Keratinocyte (primary cell): Measurements from ENCODE around the gene CCIN. TPM values are rescaled to one million over a fixed set of nuclear protein-coding genes. Genes with fewer than 3 reads are reported as not detected.

Experiments
- DNase-seq: peaks from one replicate; pipeline ENCODE4 v3.0.0-alpha.2; 2011; ENCODE audit warnings: low read depth, missing footprints, low spot score
- FAIRE-seq: peaks from 2 replicates; lab custom pipeline; 2011; peaks lifted over from hg19 to GRCh38; lab: Jason Lieb, UNC
- H2AFZ ChIP-seq: 2 replicates; pipeline ENCODE4 v1.6.0; 2012; ENCODE audit warnings: low read length, control low read depth, inconsistent platforms; ENCODE audit not compliant: control insufficient read depth
- H3K27ac ChIP-seq: 2 replicates; pipeline ENCODE4 v1.5.1; 2011; ENCODE audit warnings: low read length; ENCODE audit not compliant: control insufficient read depth, insufficient read depth
- H3K27me3 ChIP-seq: 3 replicates; pipeline ENCODE4 v1.6.0; 2011; ENCODE audit warnings: low read length; ENCODE audit not compliant: control insufficient read depth, insufficient read depth; ENCODE audit errors: extremely low read depth
- H3K36me3 ChIP-seq, 2 experiments: 2 replicates in 1 of 2; 3 replicates in 1 of 2; pipeline ENCODE4 v1.5.1; 2011; ENCODE audit warnings: low read length in 2 of 2, mild to moderate bottlenecking in 1 of 2; ENCODE audit not compliant: control insufficient read depth in 2 of 2, insufficient read depth in 2 of 2; ENCODE audit errors: extremely low read depth in 1 of 2
- H3K4me1 ChIP-seq: 3 replicates; pipeline ENCODE4 v1.5.1; 2011; ENCODE audit warnings: low read length; ENCODE audit not compliant: control insufficient read depth, insufficient read depth; ENCODE audit errors: extremely low read depth
- H3K4me2 ChIP-seq: 3 replicates; pipeline ENCODE4 v1.6.0; 2011; ENCODE audit warnings: low read depth, low read length; ENCODE audit not compliant: control insufficient read depth, insufficient read depth; ENCODE audit errors: extremely low read depth
- H3K4me3 ChIP-seq, 3 experiments: fragments of 200-600 bp in 1 of 3; sonication (generic) in 1 of 3; 2 replicates in 2 of 3; 3 replicates in 1 of 3; pipeline ENCODE4 v1.5.1; 2011 to 2016; ENCODE audit warnings: low read length in 3 of 3, mild to moderate bottlenecking in 3 of 3, control low read depth in 2 of 3, inconsistent platforms in 1 of 3, low read depth in 1 of 3, mixed read lengths in 1 of 3, mixed run types in 1 of 3, moderate library complexity in 1 of 3; ENCODE audit not compliant: control insufficient read depth in 2 of 3, insufficient read depth in 2 of 3; ENCODE audit errors: extremely low read depth in 1 of 3
- H3K79me2 ChIP-seq: 2 replicates; pipeline ENCODE4 v1.6.0; 2012; ENCODE audit warnings: low read length; ENCODE audit not compliant: control insufficient read depth, insufficient read depth
- H3K9ac ChIP-seq: 3 replicates; pipeline ENCODE4 v1.6.0; 2011; ENCODE audit warnings: low read length; ENCODE audit not compliant: control insufficient read depth, insufficient read depth; ENCODE audit errors: extremely low read depth
- H3K9me1 ChIP-seq: 3 replicates; pipeline ENCODE4 v1.6.0; 2011; ENCODE audit warnings: low read length; ENCODE audit not compliant: control insufficient read depth, insufficient read depth; ENCODE audit errors: extremely low read depth
- H3K9me3 ChIP-seq: 2 replicates; pipeline ENCODE4 v1.5.1; 2012; ENCODE audit warnings: low read depth, low read length; ENCODE audit not compliant: control insufficient read depth
- H4K20me1 ChIP-seq: 3 replicates; pipeline ENCODE4 v1.6.0; 2011; ENCODE audit warnings: low read length; ENCODE audit not compliant: control insufficient read depth, insufficient read depth; ENCODE audit errors: extremely low read depth
- CTCF ChIP-seq, 3 experiments: IDR thresholded peaks in 1 of 3; conservative IDR thresholded peaks in 1 of 3; optimal IDR thresholded peaks in 1 of 3; 2 replicates in 2 of 3; 3 replicates in 1 of 3; pipeline versions ENCODE3 to v1.5.1; 2011; ENCODE audit warnings: low read length in 3 of 3, mild to moderate bottlenecking in 3 of 3, moderate library complexity in 2 of 3, control low read depth in 1 of 3, inconsistent platforms in 1 of 3; ENCODE audit not compliant: insufficient read depth in 2 of 3; ENCODE audit errors: extremely low read depth in 1 of 3
- EZH2 ChIP-seq: IDR thresholded peaks from one replicate; pipeline ENCODE4 v1.6.1; 2012; ENCODE audit warnings: inconsistent platforms, mild to moderate bottlenecking, low read length, moderate library complexity
- dilution Hi-C: fragments of 300-500 bp; cut with MboI; formaldehyde crosslinking; loops from one replicate; pipeline ENCODE4 v1.7.0; 2020; ENCODE audit warnings: low sequenced_read_pairs; ENCODE audit not compliant: extremely low pct_ligation_motif_present
- polyA plus RNA-seq, 5 experiments: library from polyadenylated mRNA; depleted of rRNA in 3 of 5; stranded (reverse) in 3 of 5; stranded (forward) in 1 of 5; unstranded in 1 of 5; fragments of >200 nt; gene quantifications; 1 replicate in 1 of 5; 2 replicates in 3 of 5; 3 replicates in 1 of 5; pipeline versions ENCODE4 v1.2.1 to v1.2.3, GENCODE V29; 2011 to 2012; ENCODE audit warnings: missing spikeins in 2 of 5, low read depth in 1 of 5, low replicate concordance in 1 of 5

The CCIN gene
- polyA plus RNA-seq, 1 donor (not counting 4 experiments of a cell fraction or from before 2014, with no cell fraction given) = not detected

DNA sequence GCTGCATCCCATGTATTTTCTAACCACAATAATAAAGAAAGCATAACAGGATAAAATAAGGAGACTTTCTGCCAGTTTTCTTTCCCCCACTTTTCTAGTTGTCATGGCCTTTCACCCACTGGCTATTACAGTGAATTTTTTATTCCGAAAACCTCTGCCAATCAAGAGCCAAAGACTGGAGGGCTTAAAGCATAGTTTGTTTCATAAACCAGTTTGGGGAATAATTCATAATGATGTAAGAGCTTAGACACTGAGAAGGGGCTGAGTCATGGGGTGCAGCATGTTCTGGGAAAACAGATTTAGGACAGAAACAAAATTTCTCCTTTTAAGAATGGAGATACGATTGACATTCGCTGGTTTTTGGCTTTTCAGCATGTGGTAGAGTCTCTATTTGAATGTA is 37.1 kb upstream of the CCIN start:
- no peak overlapping the region for H3K9ac ChIP-seq
- peak overlapping the region; percentile 18 for H3K27ac ChIP-seq
- TF ChIP-seq CTCF (optimal IDR thresholded peaks at IDR 0.05 in 1 of 3, IDR thresholded peaks at IDR 0.05 in 1 of 3, conservative IDR thresholded peaks at IDR 0.05 in 1 of 3; ENCODE audit: extremely low read depth in 1 of 3, insufficient read depth in 2 of 3, low read length in 3 of 3) = no peak
- no peak for TF ChIP-seq EZH2
- no peak overlapping the region for H3K4me3 ChIP-seq
- H3K4me2 ChIP-seq = peak overlapping the region; percentile 37
- DNase-seq (no peak), FAIRE-seq (no peak)
- H3K27me3 ChIP-seq = peaks cover 10% of the 10 kb centered on the region
- no peaks in the 10 kb centered on the region for H3K9me1 ChIP-seq
- peaks cover 12% of the 10 kb centered on the region for H3K4me1 ChIP-seq
- H4K20me1 ChIP-seq = no peaks in the 10 kb centered on the region
- H3K79me2 ChIP-seq = no peaks in the 10 kb centered on the region
- no peak overlapping the region for H2AFZ ChIP-seq
- dilution Hi-C loops = no loop called here
- no peaks in the 10 kb centered on the region for H3K36me3 ChIP-seq
- H3K9me3 ChIP-seq = no peaks in the 10 kb centered on the region

DNA sequence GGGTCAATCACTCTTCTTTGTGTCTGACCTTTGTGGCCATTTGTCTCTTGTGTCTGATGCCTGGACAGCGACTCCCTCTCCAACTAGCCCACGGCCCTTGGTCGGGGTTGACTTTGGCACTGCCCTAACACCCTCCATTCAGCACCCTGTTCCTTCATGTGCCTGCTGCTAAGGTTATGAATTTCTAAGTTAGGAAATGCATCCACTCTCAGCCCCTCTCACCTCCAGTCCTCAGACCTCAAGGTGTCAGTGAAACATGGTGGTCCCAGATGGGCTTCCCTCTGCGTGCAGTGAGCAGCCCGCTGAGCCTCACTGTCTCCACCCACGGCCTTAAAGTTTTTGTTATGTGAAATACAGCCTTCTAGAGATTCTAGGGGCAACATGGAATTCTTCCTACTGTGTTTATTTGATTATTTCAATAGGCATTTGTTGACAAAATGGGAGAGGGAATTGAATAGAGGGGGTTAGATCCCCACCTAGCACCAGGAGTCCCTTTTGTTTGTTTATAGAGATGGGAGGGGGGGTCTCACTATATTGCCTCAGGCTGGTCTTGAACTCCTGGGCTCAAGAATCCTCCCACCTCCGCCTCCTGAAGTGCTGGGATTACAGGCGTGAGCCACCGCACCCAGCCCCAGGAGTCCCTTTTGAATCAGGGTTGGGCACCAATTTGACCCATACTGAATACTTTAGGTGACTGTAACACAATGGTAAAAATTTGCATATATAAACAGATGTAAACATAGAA is 34.3 kb upstream of the CCIN start:
- Histone ChIP-seq H4K20me1 (no peaks in the 10 kb centered on the region), H3K27me3 (peaks cover 25% of the 10 kb centered on the region), H3K9ac (no peak overlapping the region), H3K9me3 (no peaks in the 10 kb centered on the region), H3K4me3 (no peak overlapping the region), H3K79me2 (no peaks in the 10 kb centered on the region), H3K27ac (no peak overlapping the region), H3K4me1 (peaks cover 12% of the 10 kb centered on the region), H3K36me3 (no peaks in the 10 kb centered on the region), H2AFZ (no peak overlapping the region), H3K4me2 (no peak overlapping the region), H3K9me1 (no peaks in the 10 kb centered on the region)
- DNase-seq (no peak), FAIRE-seq (no peak)
- dilution Hi-C loops = no loop called here
- TF ChIP-seq CTCF (optimal IDR thresholded peaks at IDR 0.05 in 1 of 3, IDR thresholded peaks at IDR 0.05 in 1 of 3, conservative IDR thresholded peaks at IDR 0.05 in 1 of 3; ENCODE audit: extremely low read depth in 1 of 3, insufficient read depth in 2 of 3, low read length in 3 of 3) = no peak
- TF ChIP-seq EZH2 = no peak
